ENCODE results near the gene MYLK4.

GRCh38 chr6:2680264-2680922 lies 70.3 kb downstream of the MYLK4 start:
- TF ChIP-seq CTCF (IDR thresholded peaks at IDR 0.05; ENCODE audit: poor library complexity, severe bottlenecking) (no peak), SMC3 (conservative IDR thresholded peaks at IDR 0.05; ENCODE audit: poor library complexity) (no peak), POLR2AphosphoS5 (IDR thresholded peaks at IDR 0.05) (no peak)
